ENCODE measurements around the gene PCDHGC4.

PCDHGC4 gene

GRCh38 chr5:141490771-141491170, 5.9 kb downstream of the PCDHGC4 start:
- no peak for DNase-seq

- no peak for DNase-seq
These were observed 6.7 kb downstream of the PCDHGC4 start for GRCh38 chr5:141491323-141492167.

DNA sequence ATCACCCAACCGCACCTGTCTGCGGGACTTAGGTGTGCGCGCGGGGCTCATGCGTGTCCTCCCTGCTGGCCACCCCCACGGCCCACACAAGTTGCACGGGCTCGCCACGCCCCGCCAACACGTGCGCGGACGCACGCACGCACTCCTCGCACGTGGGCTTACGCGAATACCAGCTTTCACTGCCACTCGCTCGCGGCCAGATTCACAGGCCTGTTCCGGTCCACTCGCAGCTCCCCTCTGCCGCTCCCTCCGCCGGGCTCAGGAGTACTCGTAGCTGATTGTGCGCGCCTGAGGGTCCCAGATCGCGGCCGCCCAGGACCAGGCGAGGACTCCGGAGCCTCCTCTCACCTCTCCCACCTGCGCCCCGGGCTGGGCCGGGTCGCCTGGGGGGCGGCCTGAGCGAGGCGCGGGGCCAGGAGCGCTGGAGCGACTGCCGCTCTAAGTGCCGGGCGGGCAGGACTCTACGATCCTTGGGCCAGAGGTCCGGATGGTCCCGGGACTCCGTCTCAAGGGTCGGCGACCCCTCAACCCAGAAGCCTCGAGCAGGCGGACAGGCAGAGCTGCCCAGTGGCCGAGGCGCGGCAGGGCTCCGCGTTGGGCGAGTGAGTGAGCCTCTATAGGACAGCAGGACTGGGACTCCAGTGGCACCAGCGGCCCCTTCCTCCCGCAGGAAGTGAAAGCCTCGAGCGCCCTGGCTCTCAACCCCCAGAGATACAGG, 7.5 kb downstream of the PCDHGC4 start:
- no peak for DNase-seq

DNA sequence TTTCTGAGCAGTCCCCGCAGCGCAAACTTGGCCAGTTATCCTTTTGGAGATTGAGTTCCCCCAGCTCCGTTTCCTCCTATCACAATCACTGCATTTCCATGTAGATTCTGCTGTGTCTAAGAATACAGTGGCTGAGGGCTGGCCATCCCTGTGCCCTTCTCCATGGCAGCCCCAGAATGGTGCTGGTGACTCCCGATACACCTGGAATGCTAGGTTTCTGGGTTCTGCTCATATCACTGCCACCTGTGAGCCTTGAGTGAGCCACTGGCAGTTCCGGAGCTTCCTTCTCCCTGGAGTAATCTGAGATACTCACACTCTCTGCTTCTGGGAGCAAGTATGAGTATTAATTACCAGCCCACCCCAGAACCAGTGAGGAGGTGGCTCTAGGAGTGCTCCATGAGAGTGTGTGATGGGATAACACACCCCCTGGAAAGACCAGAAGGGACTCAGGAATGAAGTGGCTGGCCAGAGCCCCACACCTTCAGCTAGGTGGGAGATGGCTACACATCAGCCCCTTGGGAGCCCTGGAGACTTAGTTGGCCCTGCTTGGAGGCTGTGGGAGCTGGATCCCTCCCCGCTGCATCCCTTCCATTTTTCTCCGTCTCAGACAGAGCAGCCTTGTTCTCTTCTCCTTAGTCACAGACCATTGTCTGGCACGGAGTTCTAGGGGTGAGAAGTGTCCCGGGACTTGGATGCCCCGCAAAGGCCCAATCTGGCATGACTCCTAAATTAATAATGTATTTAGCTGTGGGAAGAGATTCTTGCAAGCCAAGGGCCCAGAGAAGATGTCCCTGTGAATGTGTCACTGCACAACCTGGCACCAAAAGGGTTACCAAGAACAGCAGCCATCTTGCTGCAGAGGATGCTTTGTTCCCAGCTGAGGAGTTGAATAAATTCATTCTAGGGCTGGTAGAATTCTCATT, 8.9 kb downstream of the PCDHGC4 start:
- DNase-seq: peak; percentile 58

DNA sequence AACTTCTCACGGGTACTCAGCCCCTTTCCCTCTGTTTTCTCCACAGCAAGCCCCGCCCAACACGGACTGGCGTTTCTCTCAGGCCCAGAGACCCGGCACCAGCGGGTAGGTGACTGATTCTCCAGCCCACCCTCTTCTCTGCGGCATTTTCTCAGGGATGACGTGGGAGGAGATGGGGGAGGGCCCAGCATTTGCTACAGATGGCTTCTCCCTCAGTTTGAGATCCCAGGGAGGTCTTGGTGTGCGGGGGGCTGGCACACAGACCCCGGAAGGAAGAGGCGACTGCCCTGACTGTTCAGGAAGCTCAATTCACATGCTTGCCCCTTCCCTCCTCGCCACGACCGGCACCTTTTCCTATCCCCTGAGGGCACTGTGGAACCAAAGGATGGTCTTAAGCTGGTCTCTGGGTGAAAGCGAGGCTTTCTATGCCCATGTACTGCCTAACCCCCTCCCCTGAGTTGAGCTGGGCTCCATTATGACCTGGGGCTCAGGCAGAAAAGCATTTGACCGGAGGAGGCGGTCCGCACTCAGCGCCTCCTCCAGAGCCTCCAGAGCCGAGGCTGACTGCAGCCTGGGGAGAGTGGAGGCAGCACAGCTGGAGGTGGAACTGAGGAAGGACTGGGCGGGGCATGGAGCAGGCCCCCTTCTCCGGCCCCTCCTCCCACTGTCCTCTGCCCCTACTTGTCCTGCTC, 10.1 kb downstream of the PCDHGC4 start:
- DNase-seq: peak; percentile 70

DNA sequence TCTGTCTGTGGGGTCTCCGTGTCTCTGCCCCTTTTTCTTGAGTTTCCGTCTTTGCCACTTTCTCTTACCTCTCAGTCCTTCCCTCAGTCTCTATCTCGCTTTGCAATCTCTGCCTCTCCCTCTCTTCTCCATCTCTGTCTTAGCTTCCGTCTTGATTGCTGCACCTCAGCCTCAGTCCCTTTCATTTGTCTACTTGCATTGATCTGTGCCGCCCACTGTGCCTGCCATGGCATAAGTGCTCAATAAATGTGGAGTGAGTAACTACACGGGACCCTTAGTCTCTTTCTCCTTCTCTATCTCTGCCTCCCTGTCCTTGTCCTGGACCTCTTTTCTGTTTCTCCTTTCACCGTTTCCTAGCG, 10.6 kb downstream of the PCDHGC4 start:
- no peak for DNase-seq

GRCh38 chr5:141496038-141496437, 11.2 kb downstream of the PCDHGC4 start:
- peak; percentile 89 for DNase-seq

DNA sequence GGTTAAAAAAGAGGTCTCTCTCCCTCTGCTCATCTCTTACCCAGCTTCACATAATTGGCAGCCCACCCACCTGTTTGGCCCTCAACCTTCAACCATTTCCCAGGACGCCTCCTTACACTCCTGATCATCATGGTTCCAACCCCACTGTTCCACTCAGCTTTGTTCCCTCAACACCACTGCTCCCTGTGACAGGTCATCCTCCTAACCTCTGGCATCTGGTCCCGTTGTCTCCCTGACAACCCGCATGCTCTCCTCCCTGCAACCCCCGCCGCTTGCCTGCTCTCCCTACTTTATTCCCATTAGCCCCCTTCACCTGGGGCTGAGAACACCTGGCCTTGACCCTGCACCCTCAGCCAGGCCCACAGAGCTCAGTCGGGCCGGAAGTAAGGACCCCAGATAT, 16.9 kb downstream of the PCDHGC4 start:
- no peak for DNase-seq

GRCh38 chr5:141503681-141504080, 18.9 kb downstream of the PCDHGC4 start:
- no peak for DNase-seq

GRCh38 chr5:141504216-141504615, 19.4 kb downstream of the PCDHGC4 start:
- DNase-seq: no peak

DNA sequence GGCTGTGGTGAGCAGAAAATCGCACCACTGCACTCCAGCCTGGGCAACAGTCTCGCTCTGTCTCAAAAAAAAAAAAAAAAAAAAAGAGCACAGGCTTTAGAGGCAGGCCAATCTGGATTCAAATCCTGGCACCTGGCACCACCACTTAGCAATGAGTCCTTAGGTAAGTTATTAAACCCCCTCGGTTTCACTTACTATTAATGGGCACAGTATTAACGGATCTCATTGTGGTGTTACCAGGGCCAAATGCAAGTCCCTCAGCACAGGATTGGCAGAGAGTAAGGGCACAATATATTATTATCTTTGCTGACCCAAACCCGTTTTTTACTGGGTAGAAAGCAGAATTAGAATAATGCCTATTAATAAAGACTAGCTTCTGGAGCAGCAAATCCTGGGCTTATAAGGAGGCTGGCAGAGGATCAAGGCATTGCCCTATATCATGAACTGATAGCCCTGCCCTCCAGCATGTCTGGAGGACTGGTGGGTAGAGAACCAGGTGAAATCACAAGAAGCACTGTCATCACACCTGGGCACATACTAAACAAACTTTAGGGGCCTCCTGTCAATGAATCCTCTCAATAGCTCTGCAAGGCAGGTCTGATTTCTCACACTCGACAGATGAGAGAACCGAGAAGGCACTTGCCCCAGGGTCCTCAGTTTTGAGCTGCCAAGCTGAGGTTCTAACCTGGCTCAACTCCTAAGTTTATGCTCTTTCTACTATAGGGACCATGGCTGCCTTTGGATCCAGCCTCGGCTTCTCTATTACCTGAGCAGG, 21.7 kb downstream of the PCDHGC4 start:
- no peak for DNase-seq

DNA sequence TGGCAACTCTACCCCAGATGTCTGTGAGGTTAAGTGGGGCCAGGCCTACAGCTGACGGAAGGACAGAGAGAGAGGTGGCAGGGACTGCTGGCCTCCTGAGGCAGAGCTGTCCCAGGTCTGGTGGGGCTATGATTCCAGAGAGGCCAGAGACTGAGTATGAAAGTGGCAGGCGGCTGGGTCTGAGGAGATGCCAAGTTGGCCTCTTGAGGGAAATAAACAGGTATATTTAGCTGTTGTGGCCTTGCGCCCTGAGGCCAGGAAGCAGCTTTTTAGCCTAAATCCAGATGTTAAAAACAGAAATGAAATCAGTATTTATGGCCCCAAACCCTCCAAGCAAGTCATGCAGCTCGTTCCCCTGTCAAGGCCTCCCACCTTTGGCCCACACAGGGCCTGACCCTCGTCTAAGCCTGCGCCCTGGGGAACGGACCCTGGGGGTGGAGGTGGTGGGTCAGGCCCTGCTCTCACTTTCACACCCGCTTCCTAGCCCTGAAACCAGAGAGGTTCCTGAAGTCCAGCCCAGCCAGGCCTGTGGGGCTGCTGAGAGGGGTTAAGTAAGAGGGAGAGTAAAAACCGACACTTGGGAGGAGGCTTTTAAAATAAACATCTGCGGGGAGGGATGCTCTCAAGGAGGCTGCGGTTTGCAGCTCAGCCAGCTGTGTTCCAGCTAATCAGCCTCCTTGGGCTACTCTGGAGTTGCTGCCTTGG, 22.7 kb downstream of the PCDHGC4 start:
- DNase-seq: peak; percentile 82

DNA sequence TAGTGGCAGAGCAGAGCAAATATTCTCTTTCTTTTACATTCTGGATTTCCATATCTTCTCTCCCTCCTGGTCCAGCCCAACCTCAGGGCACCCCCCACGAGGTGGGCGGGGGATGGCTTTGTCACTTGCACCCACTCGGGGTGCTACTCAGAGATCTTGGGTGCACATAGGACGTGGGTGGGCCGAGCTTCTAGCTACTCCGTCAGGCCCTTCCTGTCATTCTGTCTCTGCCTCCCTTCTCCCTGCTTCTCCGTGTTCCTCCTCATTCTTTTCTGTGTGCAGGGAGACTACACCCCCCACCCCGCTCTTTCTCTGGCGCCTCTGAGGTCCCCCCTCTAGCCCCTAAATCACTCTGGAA, 23.6 kb downstream of the PCDHGC4 start:
- no peak for DNase-seq

DNA sequence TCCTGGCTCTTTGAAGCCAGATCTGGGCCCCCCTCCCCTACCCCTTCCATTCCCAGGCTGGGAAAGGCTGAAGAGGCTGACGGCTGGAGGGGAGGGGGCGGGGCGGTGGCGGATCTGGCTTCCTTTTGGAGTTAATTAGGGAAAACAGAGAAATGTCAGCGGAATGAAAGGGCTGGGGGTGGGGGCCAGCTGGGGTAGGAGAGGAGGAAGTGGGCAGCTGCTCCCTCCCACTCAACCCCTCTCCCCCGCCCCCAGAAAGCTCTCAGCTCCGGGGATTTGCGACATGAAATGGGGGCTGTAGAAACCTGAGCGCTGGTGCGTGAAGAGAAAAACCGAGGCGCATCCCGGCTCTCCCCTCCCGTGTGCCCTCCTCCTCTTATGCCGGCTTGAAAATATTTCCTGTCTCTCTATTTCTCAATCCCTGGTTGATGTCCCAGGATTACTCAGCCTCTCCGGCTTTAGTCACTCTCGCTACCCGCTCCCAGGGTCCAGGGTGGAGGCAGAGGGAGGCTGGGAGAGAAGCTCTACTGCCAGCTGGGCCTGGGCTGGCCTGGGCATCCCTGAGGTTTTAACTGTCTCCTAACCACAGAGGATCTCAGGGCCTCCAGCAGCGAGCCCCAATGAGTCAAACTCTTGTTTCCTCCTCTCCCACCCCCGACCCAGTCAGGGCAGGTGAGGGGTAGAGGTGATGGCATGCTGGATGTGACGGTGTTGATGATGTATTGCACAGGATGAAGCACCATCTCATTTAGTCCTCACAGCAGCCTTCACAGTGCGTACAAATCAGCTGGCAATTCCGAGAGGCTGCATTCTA, 24.2 kb downstream of the PCDHGC4 start:
- peak; percentile 99 for DNase-seq

DNA sequence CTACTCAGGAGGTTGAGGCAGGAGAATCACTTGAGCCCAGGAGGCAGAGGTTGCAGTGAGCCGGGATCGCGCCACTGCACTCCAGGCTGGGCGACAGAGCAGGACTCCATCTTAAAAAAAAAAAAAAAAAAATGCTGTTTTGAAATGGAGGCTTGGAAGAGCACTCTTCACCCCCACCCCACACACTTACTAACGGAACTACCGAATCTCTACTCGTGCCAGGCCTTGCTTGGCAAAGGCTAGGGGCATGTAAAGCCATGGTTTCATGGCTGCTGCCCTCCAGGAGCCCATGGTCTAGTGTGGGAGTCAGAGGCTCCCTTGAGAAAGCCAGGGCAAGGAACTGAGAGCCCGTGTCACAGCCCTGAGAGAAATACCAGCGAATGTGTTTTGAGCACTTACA, 25.3 kb downstream of the PCDHGC4 start:
- no peak for DNase-seq

DNA sequence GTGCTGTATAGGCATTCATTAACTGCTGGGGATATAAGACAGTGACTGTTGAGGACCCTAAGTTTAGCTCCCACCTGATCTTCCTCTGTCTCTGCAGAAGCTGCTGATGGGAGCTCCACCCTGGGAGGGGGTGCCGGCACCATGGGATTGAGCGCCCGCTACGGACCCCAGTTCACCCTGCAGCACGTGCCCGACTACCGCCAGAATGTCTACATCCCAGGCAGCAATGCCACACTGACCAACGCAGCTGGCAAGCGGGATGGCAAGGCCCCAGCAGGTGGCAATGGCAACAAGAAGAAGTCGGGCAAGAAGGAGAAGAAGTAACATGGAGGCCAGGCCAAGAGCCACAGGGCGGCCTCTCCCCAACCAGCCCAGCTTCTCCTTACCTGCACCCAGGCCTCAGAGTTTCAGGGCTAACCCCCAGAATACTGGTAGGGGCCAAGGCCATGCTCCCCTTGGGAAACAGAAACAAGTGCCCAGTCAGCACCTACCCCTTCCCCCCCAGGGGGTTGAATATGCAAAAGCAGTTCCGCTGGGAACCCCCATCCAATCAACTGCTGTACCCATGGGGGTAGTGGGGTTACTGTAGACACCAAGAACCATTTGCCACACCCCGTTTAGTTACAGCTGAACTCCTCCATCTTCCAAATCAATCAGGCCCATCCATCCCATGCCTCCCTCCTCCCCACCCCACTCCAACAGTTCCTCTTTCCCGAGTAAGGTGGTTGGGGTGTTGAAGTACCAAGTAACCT, 26.2 kb downstream of the PCDHGC4 start:
- DNase-seq: no peak

- DNase-seq: no peak
These were observed 27.0 kb downstream of the PCDHGC4 start for GRCh38 chr5:141511771-141512325.

DNA sequence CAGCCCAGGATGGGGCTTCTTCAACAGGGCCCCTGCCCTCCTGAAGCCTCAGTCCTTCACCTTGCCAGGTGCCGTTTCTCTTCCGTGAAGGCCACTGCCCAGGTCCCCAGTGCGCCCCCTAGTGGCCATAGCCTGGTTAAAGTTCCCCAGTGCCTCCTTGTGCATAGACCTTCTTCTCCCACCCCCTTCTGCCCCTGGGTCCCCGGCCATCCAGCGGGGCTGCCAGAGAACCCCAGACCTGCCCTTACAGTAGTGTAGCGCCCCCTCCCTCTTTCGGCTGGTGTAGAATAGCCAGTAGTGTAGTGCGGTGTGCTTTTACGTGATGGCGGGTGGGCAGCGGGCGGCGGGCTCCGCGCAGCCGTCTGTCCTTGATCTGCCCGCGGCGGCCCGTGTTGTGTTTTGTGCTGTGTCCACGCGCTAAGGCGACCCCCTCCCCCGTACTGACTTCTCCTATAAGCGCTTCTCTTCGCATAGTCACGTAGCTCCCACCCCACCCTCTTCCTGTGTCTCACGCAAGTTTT, 27.6 kb downstream of the PCDHGC4 start:
- peak; percentile 67 for DNase-seq
